SK-N-SH (cell line): Measurements from ENCODE around the gene TMEM213. TPM values are rescaled to one million over a fixed set of nuclear protein-coding genes. Genes with fewer than 3 reads are reported as not detected.

ENCODE experiments used
- CTCF ChIA-PET: fragments of 300-600, 350-600 bp; formaldehyde crosslinking; extraction: SDS; loops from one replicate; lab custom pipeline; 2021; lab: Yijun Ruan, JAX
- POLR2A ChIA-PET: fragments of 350-600 bp; sonication (Branson Sonifier 250); formaldehyde crosslinking; extraction: SDS; loops from one replicate; lab custom pipeline; 2020; ENCODE audit warnings: antibody characterized with exemption, inconsistent platforms; lab: Yijun Ruan, JAX
- DNase-seq: peaks from one replicate; pipeline ENCODE4 v3.0.0; 2012
- H2AFZ ChIP-seq: fragments of 200-600 bp; sonication (generic); 2 replicates; pipeline ENCODE4 v1.8.1; 2016; ENCODE audit warnings: antibody characterized with exemption, mild to moderate bottlenecking, low read depth
- H3F3A ChIP-seq: fragments of 200-600 bp; sonication (generic); replicated peaks from 2 replicates; pipeline ENCODE3; 2016; ENCODE audit warnings: antibody characterized with exemption, mild to moderate bottlenecking; ENCODE audit not compliant: insufficient read depth
- H3K27ac ChIP-seq, 2 experiments: fragments of 200-500 bp in 1 of 2; fragments of 200-600 bp in 1 of 2; sonication (Bioruptor generic) in 1 of 2; sonication (generic), shearing (Covaris generic) in 1 of 2; 2 replicates each; pipeline versions ENCODE4 v1.5.1 to v1.6.1; 2014 to 2016; ENCODE audit warnings: low read depth in 2 of 2, inconsistent platforms in 1 of 2, low read length in 1 of 2, mild to moderate bottlenecking in 1 of 2, mixed read lengths in 1 of 2
- H3K27me3 ChIP-seq: fragments of 200-600 bp; sonication (generic), shearing (Covaris generic); 2 replicates; pipeline ENCODE4 v1.6.1; 2016; ENCODE audit warnings: mixed run types; ENCODE audit not compliant: insufficient read depth
- H3K36me3 ChIP-seq, 2 experiments: fragments of 200-500 bp in 1 of 2; fragments of 200-600 bp in 1 of 2; sonication (Bioruptor generic) in 1 of 2; sonication (generic) in 1 of 2; replicated peaks in 1 of 2; 2 replicates each; pipeline versions ENCODE3 to v1.5.1; 2014 to 2016; ENCODE audit warnings: low read length in 1 of 2, mild to moderate bottlenecking in 1 of 2; ENCODE audit not compliant: insufficient read depth in 2 of 2, control insufficient read depth in 1 of 2
- H3K4me1 ChIP-seq, 2 experiments: fragments of 200-500 bp in 1 of 2; fragments of 200-600 bp in 1 of 2; sonication (Bioruptor generic) in 1 of 2; sonication (generic), shearing (Covaris generic) in 1 of 2; 2 replicates each; pipeline versions ENCODE4 v1.5.1 to v1.6.1; 2014 to 2016; ENCODE audit warnings: low read depth in 1 of 2, low read length in 1 of 2, mixed run types in 1 of 2; ENCODE audit not compliant: insufficient read depth in 2 of 2, control insufficient read depth in 1 of 2
- H3K4me2 ChIP-seq: fragments of 200-600 bp; sonication (generic), shearing (Covaris generic); 2 replicates; pipeline ENCODE4 v1.6.1; 2017; ENCODE audit warnings: mixed run types
- H3K4me3 ChIP-seq, 2 experiments: fragments of 200-500 bp in 1 of 2; fragments of 200-600 bp in 1 of 2; sonication (Bioruptor generic) in 1 of 2; sonication (generic), shearing (Covaris generic) in 1 of 2; 2 replicates each; pipeline versions ENCODE4 v1.5.1 to v1.8.1; 2014 to 2016; ENCODE audit warnings: low read depth in 2 of 2, inconsistent platforms in 1 of 2, low read length in 1 of 2, mild to moderate bottlenecking in 1 of 2, mixed read lengths in 1 of 2, moderate library complexity in 1 of 2
- H3K79me2 ChIP-seq: fragments of 200-600 bp; sonication (generic); 2 replicates; pipeline ENCODE4 v1.8.1; 2017; ENCODE audit warnings: mild to moderate bottlenecking; ENCODE audit not compliant: insufficient read depth
- H3K9ac ChIP-seq: fragments of 200-600 bp; sonication (generic); 2 replicates; pipeline ENCODE4 v1.6.1; 2017; ENCODE audit warnings: mixed run types
- H3K9me2 ChIP-seq: fragments of 200-600 bp; sonication (generic); 2 replicates; pipeline ENCODE4 v1.6.1; 2017; ENCODE audit warnings: mixed run types
- H3K9me3 ChIP-seq: fragments of 200-600 bp; sonication (generic); 2 replicates; pipeline ENCODE4 v1.6.1; 2017; ENCODE audit warnings: mixed run types, mild to moderate bottlenecking, moderate library complexity
- H4K20me1 ChIP-seq: fragments of 200-600 bp; sonication (generic); 2 replicates; pipeline ENCODE4 v1.6.1; 2017; ENCODE audit warnings: mild to moderate bottlenecking, mixed run types; ENCODE audit not compliant: insufficient read depth
- CHD2 ChIP-seq: fragments of 150-350 bp; IDR thresholded peaks from 2 replicates; pipeline ENCODE4 v1.6.1; 2018; ENCODE audit warnings: low read length; ENCODE audit not compliant: partially characterized antibody
- FOXM1 ChIP-seq: IDR thresholded peaks from 2 replicates; pipeline ENCODE4 v1.4.0; 2012; ENCODE audit warnings: low read depth, mild to moderate bottlenecking
- JUND ChIP-seq: IDR thresholded peaks from 2 replicates; pipeline ENCODE4 v1.4.0; 2012
- MEF2A ChIP-seq: IDR thresholded peaks from 2 replicates; pipeline ENCODE4 v1.4.0; 2012; ENCODE audit warnings: low read depth, borderline replicate concordance
- NRF1 ChIP-seq: IDR thresholded peaks from 2 replicates; pipeline ENCODE4 v1.6.1; 2012; ENCODE audit warnings: low read depth, mild to moderate bottlenecking, low read length
- RAD21 ChIP-seq: IDR thresholded peaks from 2 replicates; pipeline ENCODE4 v1.6.1; 2012; ENCODE audit warnings: mild to moderate bottlenecking, low read length
- RCOR1 ChIP-seq: fragments of 150-350 bp; IDR thresholded peaks from 2 replicates; pipeline ENCODE4 v1.6.1; 2017; ENCODE audit warnings: antibody characterized with exemption, low read length
- RFX5 ChIP-seq: IDR thresholded peaks from 2 replicates; pipeline ENCODE4 v1.6.1; 2012; ENCODE audit warnings: mild to moderate bottlenecking, improper control_type of control experiment, low read length
- SIN3A ChIP-seq: IDR thresholded peaks from 2 replicates; pipeline ENCODE4 v1.6.1; 2012; ENCODE audit warnings: low read depth, mild to moderate bottlenecking, low read length, moderate library complexity, borderline replicate concordance
- SMC3 ChIP-seq: IDR thresholded peaks from 2 replicates; pipeline ENCODE4 v1.6.1; 2012; ENCODE audit warnings: low read depth, low read length, improper control_type of control experiment
- TCF12 ChIP-seq: IDR thresholded peaks from 2 replicates; pipeline ENCODE4 v1.4.0; 2012
- TEAD4 ChIP-seq: IDR thresholded peaks from 2 replicates; pipeline ENCODE4 v1.4.0; 2012; ENCODE audit warnings: mild to moderate bottlenecking, borderline replicate concordance; ENCODE audit not compliant: insufficient read depth
- WGBS: methylation state at CpG from one replicate; pipeline ENCODE4 v1.1.6; 2017; ENCODE audit warnings: low lambda C conversion rate; 5-methylcytosine and 5-hydroxymethylcytosine counted together
- polyA plus RNA-seq, 3 experiments: library from polyadenylated mRNA; depleted of rRNA; stranded (reverse); fragments of >200 nt; gene quantifications; 2 replicates each; pipeline ENCODE4 v1.2.3, GENCODE V29; 2012
- TF ChIP-seq, protein P1 (sequence below): fragments of 150-350 bp; IDR thresholded peaks from 2 replicates; pipeline ENCODE4 v1.6.1; 2017; ENCODE audit warnings: antibody characterized with exemption, low read length, low read depth, borderline replicate concordance
- TF ChIP-seq, protein P2 (sequence below): fragments of 200-600 bp; sonication (generic); IDR thresholded peaks from 2 replicates; pipeline ENCODE4 v1.6.1; 2017; ENCODE audit warnings: antibody characterized with exemption, mild to moderate bottlenecking, moderate library complexity
- TF ChIP-seq, protein P3 (sequence below): fragments of 150-350 bp; IDR thresholded peaks from 2 replicates; pipeline ENCODE4 v1.6.1; 2016; ENCODE audit warnings: mild to moderate bottlenecking, low read depth, low read length
- TF ChIP-seq, protein P4 (sequence below): IDR thresholded peaks from 2 replicates; pipeline ENCODE4 v1.6.1; 2012; ENCODE audit warnings: mild to moderate bottlenecking, low read depth, low read length, moderate library complexity

Gene TMEM213
- polyA plus RNA-seq, 1 of the 3 experiments (the other 2 are of a cell fraction) = not detected

DNA sequence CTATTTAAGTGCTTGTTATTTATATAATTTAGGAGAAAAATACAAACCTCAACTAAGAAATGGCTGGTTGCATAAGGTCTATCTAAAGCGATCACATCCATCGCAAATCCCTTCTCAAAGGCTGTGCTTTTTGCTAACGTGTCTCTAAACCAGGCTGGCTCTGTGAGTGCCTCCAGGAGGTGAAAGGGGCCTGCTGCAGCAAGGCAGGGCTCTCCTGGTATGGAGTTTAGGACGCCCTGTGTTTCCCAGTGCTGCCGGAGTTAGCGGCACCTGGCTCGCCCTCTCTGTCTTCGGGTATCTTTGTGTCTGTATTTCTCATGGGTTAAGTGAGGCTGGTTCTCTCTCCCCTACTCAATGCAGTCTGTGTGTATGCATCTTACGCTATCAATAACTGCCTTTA, 68.6 kb downstream of the TMEM213 start:
- POLR2A ChIA-PET = no interaction called here
- WGBS = 97% methylated on average over 9 of the region's 9 CpGs
- H3K27ac ChIP-seq = no peak overlapping the region
- CTCF ChIA-PET = interaction anchor here (1.0 kb wide), 1 partner anchor 20 kb away, joined by 3 read pairs; no protein-coding TSS in a partner anchor
- H3F3A ChIP-seq = peaks cover 5% of the 10 kb centered on the region
- no peaks in the 10 kb centered on the region for H3K9me3 ChIP-seq
- no peak overlapping the region for H2AFZ ChIP-seq
- H3K9me2 ChIP-seq = no peaks in the 10 kb centered on the region
- no peaks in the 10 kb centered on the region for H3K27me3 ChIP-seq
- H3K36me3 ChIP-seq = peaks cover 21 to 37% of the 10 kb centered on the region in 2 experiments
- H3K79me2 ChIP-seq = no peaks in the 10 kb centered on the region
- DNase-seq = no peak
- no peak overlapping the region for H3K4me3 ChIP-seq
- no peak for TF ChIP-seq NRF1
- TF ChIP-seq RCOR1 = no peak
- TF ChIP-seq, protein P1, sequence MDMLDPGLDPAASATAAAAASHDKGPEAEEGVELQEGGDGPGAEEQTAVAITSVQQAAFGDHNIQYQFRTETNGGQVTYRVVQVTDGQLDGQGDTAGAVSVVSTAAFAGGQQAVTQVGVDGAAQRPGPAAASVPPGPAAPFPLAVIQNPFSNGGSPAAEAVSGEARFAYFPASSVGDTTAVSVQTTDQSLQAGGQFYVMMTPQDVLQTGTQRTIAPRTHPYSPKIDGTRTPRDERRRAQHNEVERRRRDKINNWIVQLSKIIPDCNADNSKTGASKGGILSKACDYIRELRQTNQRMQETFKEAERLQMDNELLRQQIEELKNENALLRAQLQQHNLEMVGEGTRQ = no peak
- no peak for TF ChIP-seq CHD2
- H3K4me2 ChIP-seq = no peak overlapping the region
- no peaks in the 10 kb centered on the region; a peak in 2 of 4 replicates for H3K4me1 ChIP-seq
- no peak overlapping the region for H3K9ac ChIP-seq
- no peaks in the 10 kb centered on the region for H4K20me1 ChIP-seq

DNA sequence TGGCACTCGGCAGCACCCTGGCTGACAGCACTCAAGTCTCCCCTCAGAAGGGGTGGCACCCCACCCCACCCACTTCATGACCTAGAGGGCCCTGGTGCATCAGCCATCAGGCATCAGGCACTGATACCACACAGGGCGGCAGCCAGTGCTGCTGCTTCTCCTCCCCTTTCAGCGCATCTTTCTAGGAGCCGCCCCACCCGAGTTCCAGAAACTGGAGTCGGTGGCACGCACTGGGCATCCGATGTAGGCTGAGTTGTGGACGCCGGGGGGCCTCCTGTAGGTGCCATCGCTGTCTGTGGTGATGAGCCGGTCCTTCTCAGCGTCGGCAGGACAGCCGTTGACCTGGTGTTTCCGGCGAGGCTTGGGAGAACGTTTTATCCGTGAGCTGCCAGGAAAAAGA, 70.0 kb downstream of the TMEM213 start:
- H3K27ac ChIP-seq = no peak overlapping the region
- CTCF ChIA-PET = interaction anchor here (1.0 to 7.3 kb wide), 4 partner anchors 12 to 207 kb away, joined by 3 to 57 read pairs (median 4); no protein-coding TSS in a partner anchor
- no peaks in the 10 kb centered on the region; a peak in 2 of 4 replicates for H3K4me1 ChIP-seq
- H3K27me3 ChIP-seq = no peaks in the 10 kb centered on the region
- TF ChIP-seq SMC3 = no peak
- no peak for TF ChIP-seq TCF12
- TF ChIP-seq FOXM1 = no peak
- TF ChIP-seq RAD21 = no peak
- no peak for TF ChIP-seq MEF2A
- TF ChIP-seq, protein P2, sequence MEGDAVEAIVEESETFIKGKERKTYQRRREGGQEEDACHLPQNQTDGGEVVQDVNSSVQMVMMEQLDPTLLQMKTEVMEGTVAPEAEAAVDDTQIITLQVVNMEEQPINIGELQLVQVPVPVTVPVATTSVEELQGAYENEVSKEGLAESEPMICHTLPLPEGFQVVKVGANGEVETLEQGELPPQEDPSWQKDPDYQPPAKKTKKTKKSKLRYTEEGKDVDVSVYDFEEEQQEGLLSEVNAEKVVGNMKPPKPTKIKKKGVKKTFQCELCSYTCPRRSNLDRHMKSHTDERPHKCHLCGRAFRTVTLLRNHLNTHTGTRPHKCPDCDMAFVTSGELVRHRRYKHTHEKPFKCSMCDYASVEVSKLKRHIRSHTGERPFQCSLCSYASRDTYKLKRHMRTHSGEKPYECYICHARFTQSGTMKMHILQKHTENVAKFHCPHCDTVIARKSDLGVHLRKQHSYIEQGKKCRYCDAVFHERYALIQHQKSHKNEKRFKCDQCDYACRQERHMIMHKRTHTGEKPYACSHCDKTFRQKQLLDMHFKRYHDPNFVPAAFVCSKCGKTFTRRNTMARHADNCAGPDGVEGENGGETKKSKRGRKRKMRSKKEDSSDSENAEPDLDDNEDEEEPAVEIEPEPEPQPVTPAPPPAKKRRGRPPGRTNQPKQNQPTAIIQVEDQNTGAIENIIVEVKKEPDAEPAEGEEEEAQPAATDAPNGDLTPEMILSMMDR = no peak
- TF ChIP-seq SIN3A = no peak
- TF ChIP-seq, protein P3, sequence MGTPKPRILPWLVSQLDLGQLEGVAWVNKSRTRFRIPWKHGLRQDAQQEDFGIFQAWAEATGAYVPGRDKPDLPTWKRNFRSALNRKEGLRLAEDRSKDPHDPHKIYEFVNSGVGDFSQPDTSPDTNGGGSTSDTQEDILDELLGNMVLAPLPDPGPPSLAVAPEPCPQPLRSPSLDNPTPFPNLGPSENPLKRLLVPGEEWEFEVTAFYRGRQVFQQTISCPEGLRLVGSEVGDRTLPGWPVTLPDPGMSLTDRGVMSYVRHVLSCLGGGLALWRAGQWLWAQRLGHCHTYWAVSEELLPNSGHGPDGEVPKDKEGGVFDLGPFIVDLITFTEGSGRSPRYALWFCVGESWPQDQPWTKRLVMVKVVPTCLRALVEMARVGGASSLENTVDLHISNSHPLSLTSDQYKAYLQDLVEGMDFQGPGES = no peak
- TF ChIP-seq, protein P4, sequence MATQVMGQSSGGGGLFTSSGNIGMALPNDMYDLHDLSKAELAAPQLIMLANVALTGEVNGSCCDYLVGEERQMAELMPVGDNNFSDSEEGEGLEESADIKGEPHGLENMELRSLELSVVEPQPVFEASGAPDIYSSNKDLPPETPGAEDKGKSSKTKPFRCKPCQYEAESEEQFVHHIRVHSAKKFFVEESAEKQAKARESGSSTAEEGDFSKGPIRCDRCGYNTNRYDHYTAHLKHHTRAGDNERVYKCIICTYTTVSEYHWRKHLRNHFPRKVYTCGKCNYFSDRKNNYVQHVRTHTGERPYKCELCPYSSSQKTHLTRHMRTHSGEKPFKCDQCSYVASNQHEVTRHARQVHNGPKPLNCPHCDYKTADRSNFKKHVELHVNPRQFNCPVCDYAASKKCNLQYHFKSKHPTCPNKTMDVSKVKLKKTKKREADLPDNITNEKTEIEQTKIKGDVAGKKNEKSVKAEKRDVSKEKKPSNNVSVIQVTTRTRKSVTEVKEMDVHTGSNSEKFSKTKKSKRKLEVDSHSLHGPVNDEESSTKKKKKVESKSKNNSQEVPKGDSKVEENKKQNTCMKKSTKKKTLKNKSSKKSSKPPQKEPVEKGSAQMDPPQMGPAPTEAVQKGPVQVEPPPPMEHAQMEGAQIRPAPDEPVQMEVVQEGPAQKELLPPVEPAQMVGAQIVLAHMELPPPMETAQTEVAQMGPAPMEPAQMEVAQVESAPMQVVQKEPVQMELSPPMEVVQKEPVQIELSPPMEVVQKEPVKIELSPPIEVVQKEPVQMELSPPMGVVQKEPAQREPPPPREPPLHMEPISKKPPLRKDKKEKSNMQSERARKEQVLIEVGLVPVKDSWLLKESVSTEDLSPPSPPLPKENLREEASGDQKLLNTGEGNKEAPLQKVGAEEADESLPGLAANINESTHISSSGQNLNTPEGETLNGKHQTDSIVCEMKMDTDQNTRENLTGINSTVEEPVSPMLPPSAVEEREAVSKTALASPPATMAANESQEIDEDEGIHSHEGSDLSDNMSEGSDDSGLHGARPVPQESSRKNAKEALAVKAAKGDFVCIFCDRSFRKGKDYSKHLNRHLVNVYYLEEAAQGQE = no peak
- TF ChIP-seq TEAD4 = no peak
- TF ChIP-seq JUND = no peak
- TF ChIP-seq, protein P1 = no peak
- no peak for TF ChIP-seq RFX5
- H3K4me3 ChIP-seq = no peak overlapping the region
- POLR2A ChIA-PET = no interaction called here
- peaks cover 5% of the 10 kb centered on the region for H3F3A ChIP-seq
- peaks cover 28 to 37% of the 10 kb centered on the region in 2 experiments for H3K36me3 ChIP-seq
- H4K20me1 ChIP-seq = no peaks in the 10 kb centered on the region
- no peaks in the 10 kb centered on the region for H3K79me2 ChIP-seq
- H3K9ac ChIP-seq = no peak overlapping the region
- no peak for DNase-seq
- H2AFZ ChIP-seq = no peak overlapping the region
- no peaks in the 10 kb centered on the region for H3K9me2 ChIP-seq
- 95% methylated on average over 19 of the region's 19 CpGs for WGBS
- no peak overlapping the region for H3K4me2 ChIP-seq
- no peaks in the 10 kb centered on the region for H3K9me3 ChIP-seq
